Mammary epithelial cell (primary cell): ENCODE results near the gene ERMP1.
"Not testable (repeated sequence)": the region's sequence is repeated elsewhere in the genome, so short reads cannot be mapped to it uniquely, and the experiment has no call there.

Experiments used
- CTCF ChIP-seq, 2 donors: IDR thresholded peaks in 1 of 2; conservative IDR thresholded peaks in 1 of 2; 2 replicates each; pipeline ENCODE4 v1.5.1; 2011 to 2012; ENCODE audit warnings: inconsistent platforms in 2 of 2, low read length in 2 of 2, mild to moderate bottlenecking in 2 of 2, control low read depth in 1 of 2, low read depth in 1 of 2; ENCODE audit not compliant: insufficient read depth in 1 of 2; ENCODE audit errors: extremely low read depth in 1 of 2
- EZH2 ChIP-seq: IDR thresholded peaks from 2 replicates; pipeline ENCODE4 v1.6.1; 2012; ENCODE audit warnings: low read length, inconsistent platforms, borderline replicate concordance

GRCh38 chr9:5779705-5780218, 53.2 kb downstream of the ERMP1 start:
- not testable (repeated sequence) for TF ChIP-seq CTCF (conservative IDR thresholded peaks at IDR 0.05 in 1 of 2, IDR thresholded peaks at IDR 0.05 in 1 of 2; ENCODE audit: extremely low read depth in 1 of 2, insufficient read depth in 1 of 2, low read depth in 1 of 2, low read length in 2 of 2); EZH2
